GM19025 (cell line): ENCODE measurements around the gene CASP1.

Experiments used
- ATAC-seq: cut with Tn5 transposase; IDR thresholded peaks from one replicate; pipeline ENCODE4 v1.9.1; 2021; ENCODE audit warnings: mild to moderate bottlenecking, low read depth, moderate library complexity; ENCODE audit not compliant: unreplicated experiment

The CASP1 gene

GRCh38 chr11:104995001-104995408, 39.9 kb downstream of the CASP1 start:
- ATAC-seq: no peak

GRCh38 chr11:104992781-104993180, 42.2 kb downstream of the CASP1 start:
- no peak for ATAC-seq

GRCh38 chr11:104991994-104992393, 43.0 kb downstream of the CASP1 start:
- ATAC-seq: no peak

GRCh38 chr11:104984808-104985207, 50.1 kb downstream of the CASP1 start:
- ATAC-seq: no peak

- no peak for ATAC-seq
Measured at GRCh38 chr11:104979839-104980238, 55.1 kb downstream of the CASP1 start.
